ENCODE measurements around the gene BAIAP2.
A peak's percentile ranks its signal among the peaks of the same experiment; 100 is the strongest.

Gene BAIAP2

GRCh38 chr17:81097943-81098308 lies 63.0 kb downstream of the BAIAP2 start:
- Mint-ChIP-seq H3K4me1 (peaks cover 66% of the 10 kb centered on the region), H3K27ac (peak overlapping the region; percentile 93), H3K4me3 (peak overlapping the region; percentile 69), H3K9me3 (no peaks in the 10 kb centered on the region), H3K36me3 (peaks cover 8% of the 10 kb centered on the region)
- DNase-seq (ENCODE audit: low spot score in 2 of 2) (no peak), ATAC-seq (peak; percentile 14)

DNA sequence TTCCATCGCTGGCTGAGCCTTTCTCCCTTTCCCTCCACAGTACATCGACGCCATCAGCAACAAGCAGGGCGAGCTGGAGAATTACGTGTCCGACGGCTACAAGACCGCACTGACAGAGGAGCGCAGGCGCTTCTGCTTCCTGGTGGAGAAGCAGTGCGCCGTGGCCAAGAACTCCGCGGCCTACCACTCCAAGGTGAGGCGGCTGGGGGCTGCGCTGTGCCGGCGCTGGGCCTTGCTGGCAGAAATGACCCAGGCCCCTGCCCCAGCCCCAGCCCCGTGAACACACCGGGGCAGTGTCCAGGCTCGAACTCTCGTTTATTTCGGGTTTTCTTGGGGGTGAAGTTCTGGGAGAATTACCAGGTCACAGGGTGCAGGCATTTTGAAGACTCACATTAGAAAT lies 64.9 kb downstream of the BAIAP2 start:
- H3K4me1 Mint-ChIP-seq, result peaks cover 49% of the 10 kb centered on the region
- no peak overlapping the region for H3K4me3 Mint-ChIP-seq
- H3K27ac Mint-ChIP-seq, result peak overlapping the region; percentile 52
- ATAC-seq (no peak), DNase-seq (ENCODE audit: low spot score in 2 of 2) (no peak)
- no peaks in the 10 kb centered on the region for H3K9me3 Mint-ChIP-seq
- peaks cover 3% of the 10 kb centered on the region for H3K36me3 Mint-ChIP-seq

GRCh38 chr17:81100668-81101067 lies 65.7 kb downstream of the BAIAP2 start:
- ATAC-seq, result no peak
- peaks cover 41% of the 10 kb centered on the region for H3K4me1 Mint-ChIP-seq
- no peaks in the 10 kb centered on the region for H3K9me3 Mint-ChIP-seq
- DNase-seq (ENCODE audit: low spot score in 2 of 2), result no peak
- H3K27ac Mint-ChIP-seq, result no peak overlapping the region
- H3K36me3 Mint-ChIP-seq, result no peaks in the 10 kb centered on the region
- H3K4me3 Mint-ChIP-seq, result no peak overlapping the region

DNA sequence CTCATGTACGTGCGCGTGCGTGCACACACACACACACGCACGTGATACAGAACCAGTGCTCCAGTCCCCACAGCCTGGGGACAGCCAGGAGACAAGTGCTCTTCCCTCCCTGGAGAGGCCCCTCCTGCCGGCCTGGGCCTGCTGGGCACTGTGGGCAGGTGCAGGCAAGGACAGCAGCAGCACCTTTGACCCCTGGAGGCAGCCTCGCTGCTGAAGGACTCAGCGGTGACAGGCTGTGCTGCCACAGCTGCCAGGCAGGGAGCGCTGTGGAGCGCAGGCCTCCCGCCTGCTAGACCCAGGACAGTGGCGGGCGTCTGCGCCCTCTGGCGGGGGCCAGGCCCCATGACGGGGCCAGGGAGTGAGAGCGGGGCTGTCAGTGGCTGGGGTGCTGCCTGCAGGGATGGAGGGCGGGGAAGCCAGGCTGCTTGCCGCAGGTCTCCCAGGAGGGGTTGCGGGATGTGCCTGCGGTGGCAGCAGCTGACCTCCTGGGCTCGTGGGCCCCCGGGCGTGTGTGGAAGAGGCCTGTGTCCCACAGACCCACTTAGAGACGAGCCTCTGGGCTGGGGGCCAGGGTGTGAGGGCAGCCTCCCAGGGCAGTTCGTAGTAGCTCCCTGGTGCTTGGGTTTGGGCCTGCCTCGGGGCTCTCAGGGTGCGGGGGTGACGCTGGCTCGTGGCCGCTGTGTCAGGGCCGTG lies 66.8 kb downstream of the BAIAP2 start:
- Mint-ChIP-seq H3K4me3 (no peak overlapping the region), H3K9me3 (no peaks in the 10 kb centered on the region), H3K4me1 (peaks cover 30% of the 10 kb centered on the region), H3K27ac (no peak overlapping the region), H3K36me3 (no peaks in the 10 kb centered on the region)
- DNase-seq (ENCODE audit: low spot score in 2 of 2), result peak; percentile 94 to 96
- ATAC-seq, result peak; percentile 90

GRCh38 chr17:81102352-81102751 lies 67.4 kb downstream of the BAIAP2 start:
- H3K36me3 Mint-ChIP-seq, result no peaks in the 10 kb centered on the region
- no peak overlapping the region for H3K4me3 Mint-ChIP-seq
- H3K4me1 Mint-ChIP-seq, result peaks cover 24% of the 10 kb centered on the region
- ATAC-seq (no peak), DNase-seq (ENCODE audit: low spot score in 2 of 2) (no peak)
- no peaks in the 10 kb centered on the region for H3K9me3 Mint-ChIP-seq
- H3K27ac Mint-ChIP-seq, result no peak overlapping the region

DNA sequence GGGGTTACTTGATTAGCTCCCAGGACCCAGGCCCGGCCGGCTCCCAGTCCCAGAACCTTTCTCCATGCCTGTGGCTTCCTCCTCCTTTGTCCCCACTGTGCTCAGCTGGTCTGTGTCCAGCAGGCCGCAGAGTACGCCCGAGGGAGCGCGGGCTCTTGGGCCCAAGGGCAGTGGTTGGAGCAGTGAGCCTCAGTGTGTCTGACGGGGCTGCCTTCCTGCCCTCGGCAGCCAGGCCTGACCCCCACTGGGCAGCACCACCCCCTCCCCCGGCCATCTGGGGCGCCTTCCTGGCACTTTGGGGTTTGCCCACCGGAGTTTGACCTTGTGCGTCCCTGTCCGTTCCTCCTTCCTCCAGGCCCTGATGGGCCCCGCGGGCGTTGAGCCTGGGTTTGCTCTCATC lies 67.9 kb downstream of the BAIAP2 start:
- DNase-seq (ENCODE audit: low spot score in 2 of 2) (no peak), ATAC-seq (no peak)
- H3K4me1 Mint-ChIP-seq, result peaks cover 19% of the 10 kb centered on the region
- H3K36me3 Mint-ChIP-seq, result no peaks in the 10 kb centered on the region
- no peak overlapping the region for H3K27ac Mint-ChIP-seq
- H3K9me3 Mint-ChIP-seq, result no peaks in the 10 kb centered on the region
- H3K4me3 Mint-ChIP-seq, result no peak overlapping the region

GRCh38 chr17:81103379-81103778 lies 68.4 kb downstream of the BAIAP2 start:
- DNase-seq (ENCODE audit: low spot score in 2 of 2) (no peak), ATAC-seq (no peak)
- Mint-ChIP-seq H3K27ac (no peak overlapping the region), H3K4me3 (no peak overlapping the region), H3K9me3 (no peaks in the 10 kb centered on the region), H3K4me1 (peaks cover 15% of the 10 kb centered on the region), H3K36me3 (no peaks in the 10 kb centered on the region)

GRCh38 chr17:81106716-81107115 lies 71.8 kb downstream of the BAIAP2 start:
- DNase-seq (ENCODE audit: low spot score in 2 of 2), result no peak
- Mint-ChIP-seq H3K9me3 (no peaks in the 10 kb centered on the region), H3K4me1 (peaks cover 1% of the 10 kb centered on the region), H3K36me3 (no peaks in the 10 kb centered on the region), H3K4me3 (no peak overlapping the region), H3K27ac (no peak overlapping the region)
- no peak for ATAC-seq

- Mint-ChIP-seq H3K4me3 (no peak overlapping the region), H3K36me3 (no peaks in the 10 kb centered on the region), H3K4me1 (no peaks in the 10 kb centered on the region), H3K9me3 (no peaks in the 10 kb centered on the region), H3K27ac (no peak overlapping the region)
- ATAC-seq (no peak), DNase-seq (ENCODE audit: low spot score in 2 of 2) (no peak)
Observed at GRCh38 chr17:81108220-81108619, 73.3 kb downstream of the BAIAP2 start.

GRCh38 chr17:81109957-81110356 lies 75.0 kb downstream of the BAIAP2 start:
- Mint-ChIP-seq H3K9me3 (no peaks in the 10 kb centered on the region), H3K4me3 (no peak overlapping the region), H3K36me3 (no peaks in the 10 kb centered on the region), H3K27ac (no peak overlapping the region), H3K4me1 (no peaks in the 10 kb centered on the region)
- DNase-seq (ENCODE audit: low spot score in 2 of 2), result no peak
- ATAC-seq, result no peak

DNA sequence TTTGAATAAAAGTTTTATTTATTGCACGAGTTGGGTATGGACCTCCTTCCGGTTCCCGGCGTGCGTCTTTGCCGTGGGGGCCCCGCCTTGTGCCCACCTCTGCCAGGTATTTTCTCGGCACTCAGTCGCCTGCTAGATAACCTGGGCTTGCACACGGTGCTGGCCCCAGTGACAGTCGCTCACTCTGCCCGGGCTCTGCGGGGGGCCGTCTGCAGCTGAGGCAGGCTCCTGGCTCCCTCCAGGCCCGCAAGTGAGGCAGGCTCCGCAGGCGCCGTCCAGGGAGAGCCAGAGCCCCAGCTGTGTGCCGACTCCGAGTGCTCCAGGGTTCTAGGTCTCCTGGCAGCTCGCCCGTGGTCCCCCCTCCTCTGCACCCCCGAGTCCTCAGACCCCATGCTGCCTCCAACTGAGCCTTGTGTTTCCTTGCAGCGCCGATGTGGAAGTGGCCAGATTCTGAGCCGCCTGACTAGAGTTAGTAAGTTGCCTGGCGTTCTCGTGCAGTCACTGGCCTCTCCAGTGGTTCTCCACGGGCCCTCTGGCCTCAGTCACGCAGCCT lies 75.6 kb downstream of the BAIAP2 start:
- no peak for ATAC-seq
- Mint-ChIP-seq H3K4me3 (no peak overlapping the region), H3K27ac (no peak overlapping the region)

GRCh38 chr17:81111066-81111465 lies 76.1 kb downstream of the BAIAP2 start:
- Mint-ChIP-seq H3K4me1 (no peaks in the 10 kb centered on the region), H3K36me3 (no peaks in the 10 kb centered on the region), H3K27ac (no peak overlapping the region), H3K9me3 (no peaks in the 10 kb centered on the region), H3K4me3 (no peak overlapping the region)
- ATAC-seq (no peak), DNase-seq (ENCODE audit: low spot score in 2 of 2) (no peak)

More for the DNA sequence above, 75.6 kb downstream of the BAIAP2 start:
- Mint-ChIP-seq H3K4me1 (no peaks in the 10 kb centered on the region), H3K9me3 (no peaks in the 10 kb centered on the region), H3K36me3 (no peaks in the 10 kb centered on the region)
- DNase-seq (ENCODE audit: low spot score in 2 of 2), result no peak

DNA sequence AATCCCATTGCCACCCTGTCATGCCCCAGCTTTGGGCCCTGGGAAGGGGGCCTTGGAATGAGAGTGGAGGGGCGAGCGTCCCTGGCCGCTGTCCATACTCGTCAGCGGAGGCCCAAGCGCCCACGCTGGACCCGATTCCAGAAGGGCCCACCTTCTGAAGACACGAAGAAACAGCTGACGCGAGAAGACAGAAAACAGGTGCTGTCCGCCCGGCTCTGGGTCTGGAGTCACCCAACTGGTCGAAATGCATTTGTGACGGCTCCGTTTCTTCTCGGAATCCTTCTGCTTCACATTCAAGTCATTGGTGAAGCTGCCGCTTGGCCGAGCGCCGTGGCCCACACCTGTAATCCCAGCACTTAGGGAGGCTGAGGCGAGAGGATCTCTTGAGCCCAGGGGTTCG lies 77.5 kb downstream of the BAIAP2 start:
- ATAC-seq (no peak), DNase-seq (ENCODE audit: low spot score in 2 of 2) (no peak)
- Mint-ChIP-seq H3K36me3 (no peaks in the 10 kb centered on the region), H3K4me3 (no peak overlapping the region), H3K9me3 (no peaks in the 10 kb centered on the region), H3K27ac (no peak overlapping the region), H3K4me1 (no peaks in the 10 kb centered on the region)

DNA sequence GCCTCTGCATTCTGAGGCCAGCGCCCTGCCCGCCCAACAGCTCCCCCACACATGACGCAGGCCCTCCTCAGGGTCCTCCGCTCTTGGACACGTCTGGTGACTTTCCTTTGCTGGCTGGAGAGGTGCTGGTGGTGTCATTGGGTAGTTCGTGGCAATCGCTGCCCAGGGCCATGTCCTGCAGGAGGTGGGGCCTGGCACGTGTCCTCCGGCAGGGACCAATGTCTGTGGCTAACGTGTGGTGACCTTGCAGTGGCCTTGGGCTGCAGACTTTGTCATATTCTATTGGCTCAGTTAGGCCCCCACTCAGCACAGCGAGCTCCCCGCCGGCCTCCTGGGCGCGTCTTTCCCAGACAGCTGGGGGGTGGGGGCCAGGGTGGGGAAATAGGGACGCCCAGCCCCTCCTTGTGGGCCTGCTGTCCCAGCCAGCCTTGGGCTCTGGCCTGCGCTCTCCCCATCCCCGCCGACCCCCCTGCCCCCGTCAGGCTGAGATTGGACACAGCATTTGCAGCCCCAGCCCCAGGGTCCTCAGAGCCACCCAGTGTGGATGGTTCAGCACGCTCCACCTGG lies 78.3 kb downstream of the BAIAP2 start:
- Mint-ChIP-seq H3K36me3 (no peaks in the 10 kb centered on the region), H3K4me1 (peaks cover under 1% of the 10 kb centered on the region), H3K9me3 (no peaks in the 10 kb centered on the region), H3K4me3 (no peak overlapping the region), H3K27ac (no peak overlapping the region)
- no peak for DNase-seq (ENCODE audit: low spot score in 2 of 2)
- no peak for ATAC-seq

GRCh38 chr17:81114351-81115093 lies 79.6 kb downstream of the BAIAP2 start:
- Mint-ChIP-seq H3K4me1 (peaks cover 8% of the 10 kb centered on the region), H3K36me3 (peaks cover 3% of the 10 kb centered on the region), H3K4me3 (no peak overlapping the region), H3K9me3 (no peaks in the 10 kb centered on the region), H3K27ac (no peak overlapping the region)
- DNase-seq (ENCODE audit: low spot score in 2 of 2) (no peak), ATAC-seq (no peak)

- ATAC-seq (no peak), DNase-seq (ENCODE audit: low spot score in 2 of 2) (no peak)
- peak overlapping the region; percentile 54 for H3K27ac Mint-ChIP-seq
- H3K4me1 Mint-ChIP-seq, result peaks cover 11% of the 10 kb centered on the region
- H3K4me3 Mint-ChIP-seq, result no peak overlapping the region
- peaks cover 7% of the 10 kb centered on the region for H3K36me3 Mint-ChIP-seq
- no peaks in the 10 kb centered on the region for H3K9me3 Mint-ChIP-seq
Observed at GRCh38 chr17:81115219-81115618, 80.3 kb downstream of the BAIAP2 start.

Measured in stimulated activated effector memory CD8-positive, alpha-beta T cell treated with anti-CD3 and anti-CD28 coated beads, Interleukin-12 subunit alpha, Interleukin-12 subunit beta, amount 100 ng/mL, for 72 hours (primary cell).